8988T (cell line): ENCODE data around the gene MORN1.
"Not testable (repeated sequence)": the region's sequence is repeated elsewhere in the genome, so short reads cannot be mapped to it uniquely, and the experiment has no call there.

Source experiments
- DNase-seq: peaks from one replicate; pipeline ENCODE4 v3.0.0; 2011

The MORN1 gene

DNA sequence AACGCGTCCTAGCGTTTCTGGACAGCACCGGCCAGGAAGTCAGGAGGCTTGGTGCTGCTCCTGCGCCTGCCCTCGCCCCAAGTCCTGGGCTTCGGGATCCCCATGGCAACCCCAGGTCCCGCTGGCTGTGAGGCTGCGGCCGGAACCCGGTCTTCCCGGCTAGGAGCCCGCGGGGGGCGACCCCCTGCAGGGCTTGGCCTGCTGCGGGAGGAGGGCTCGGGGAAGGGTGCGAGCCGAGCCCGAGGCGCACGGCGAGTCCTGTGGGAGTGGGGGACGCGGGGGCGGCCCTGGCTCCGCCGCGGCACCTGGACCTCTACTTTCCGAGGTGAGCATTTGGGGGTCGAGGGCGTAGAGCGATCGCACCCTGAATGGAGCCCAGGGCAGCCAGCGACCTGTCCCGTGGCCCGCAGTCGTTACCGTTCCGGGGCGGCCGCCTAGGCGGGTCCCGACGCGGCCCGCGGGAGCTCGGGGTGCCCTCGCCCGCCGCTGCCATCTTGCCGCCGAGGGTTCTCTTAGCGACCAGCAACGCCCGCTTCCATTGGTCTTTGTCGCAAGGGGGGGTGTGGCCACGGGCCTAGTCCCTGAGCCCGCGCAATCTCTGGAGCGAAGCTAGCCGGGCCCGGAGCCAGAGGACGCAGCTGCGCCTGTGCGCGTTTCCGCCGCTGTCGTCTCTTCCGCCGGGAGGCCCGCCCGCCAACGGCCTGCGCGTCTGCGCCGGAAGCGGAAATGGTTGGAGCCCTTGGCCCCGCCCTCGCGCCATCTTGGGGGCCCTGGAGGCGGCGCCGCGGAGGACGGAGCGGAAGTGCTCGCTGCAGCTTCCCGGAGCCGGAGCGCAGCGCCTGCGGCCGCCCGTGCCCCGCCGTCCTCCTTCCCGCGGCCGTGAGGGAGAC lies at the start of gene MORN1, which contains the start of gene RER1:
Gene MORN1 (minus strand): TSS at position 514 of the 890 bp plus-strand sequence. CDS start 21 bp downstream, at position 493.
Gene RER1 (plus strand): TSS at position 801 of the 890 bp plus-strand sequence. CDS start 3,950 bp downstream, outside the sequence.
- DNase-seq = peak; percentile 94

DNA sequence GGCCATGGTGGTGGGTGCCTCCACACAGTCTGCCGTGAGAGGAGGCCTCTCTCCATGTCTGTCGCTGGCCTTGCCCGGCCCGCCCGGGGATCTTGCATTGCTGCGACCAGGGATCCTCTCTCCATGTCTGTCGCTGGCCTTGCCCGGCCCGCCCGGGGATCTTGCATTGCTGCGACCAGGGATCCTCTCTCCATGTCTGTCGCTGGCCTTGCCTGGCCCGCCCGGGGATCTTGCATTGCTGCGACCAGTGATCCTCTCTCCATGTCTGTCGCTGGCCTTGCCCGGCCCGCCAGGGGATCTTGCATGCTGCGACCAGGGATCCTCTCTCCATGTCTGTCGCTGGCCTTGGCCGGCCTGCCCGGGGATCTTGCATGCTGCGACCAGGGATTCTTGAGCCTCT lies 49.0 kb upstream of the MORN1 start:
- not testable (repeated sequence) for DNase-seq

DNA sequence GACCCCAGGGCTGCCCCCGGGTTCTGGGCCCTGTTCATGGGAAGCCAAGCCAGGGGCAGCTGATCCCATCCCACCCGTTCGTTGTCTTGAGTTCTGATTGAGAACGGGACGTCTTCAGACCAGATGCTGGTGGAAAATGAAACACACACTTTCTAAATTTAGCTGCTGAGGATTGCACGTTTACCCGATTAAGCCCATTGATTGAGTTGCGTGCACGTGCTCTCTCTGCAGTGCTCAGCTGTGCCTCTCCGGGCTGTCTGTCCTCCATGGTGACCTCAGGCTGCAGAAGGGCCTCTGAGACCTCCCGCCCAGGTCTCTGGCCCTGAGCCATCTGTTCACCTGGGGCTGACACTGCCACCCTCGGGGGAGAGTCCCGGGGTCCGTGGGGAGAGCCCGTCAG lies 48.0 kb upstream of the MORN1 start:
- no peak for DNase-seq

DNA sequence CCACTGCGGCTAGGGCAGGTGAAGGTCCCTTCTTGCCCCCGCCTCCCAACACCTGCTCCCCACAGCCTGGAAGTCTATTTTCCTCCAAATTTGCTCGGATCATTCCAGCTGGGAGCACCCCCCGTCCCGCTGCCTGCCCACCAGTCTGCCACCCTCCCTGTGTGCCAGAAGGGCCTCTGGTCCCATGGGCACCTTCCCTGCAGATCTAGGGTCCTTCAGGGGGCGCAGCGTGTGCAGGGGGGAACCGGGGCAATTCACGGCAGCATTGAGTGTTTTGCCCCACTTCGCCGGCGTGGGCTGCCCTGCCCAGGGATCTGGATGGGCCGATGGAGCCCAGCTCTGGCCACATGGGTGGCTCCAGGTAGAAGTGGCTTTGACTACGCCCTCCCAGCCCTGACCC lies 47.3 kb upstream of the MORN1 start:
- no peak for DNase-seq

DNA sequence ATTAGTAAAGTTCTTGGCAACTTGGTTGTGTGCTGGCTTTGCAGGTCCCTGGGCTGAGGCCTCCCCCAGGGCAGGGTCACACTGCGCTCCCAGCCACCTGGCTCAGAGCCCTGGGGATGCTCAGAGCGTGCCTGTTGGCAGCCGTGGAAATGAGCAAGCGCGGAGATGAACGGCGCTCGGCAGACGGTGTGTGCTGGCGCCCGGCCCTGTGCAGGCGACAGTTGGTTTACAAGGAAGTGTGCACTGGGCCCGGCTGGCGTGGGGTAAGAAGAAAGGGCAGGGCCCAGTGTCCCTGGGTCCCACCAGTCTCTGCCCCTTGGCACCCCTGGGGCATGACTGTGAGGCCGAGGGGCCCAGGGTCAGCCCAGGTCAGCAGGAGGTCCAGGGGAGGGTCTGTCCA lies 46.7 kb upstream of the MORN1 start:
- DNase-seq = no peak

DNA sequence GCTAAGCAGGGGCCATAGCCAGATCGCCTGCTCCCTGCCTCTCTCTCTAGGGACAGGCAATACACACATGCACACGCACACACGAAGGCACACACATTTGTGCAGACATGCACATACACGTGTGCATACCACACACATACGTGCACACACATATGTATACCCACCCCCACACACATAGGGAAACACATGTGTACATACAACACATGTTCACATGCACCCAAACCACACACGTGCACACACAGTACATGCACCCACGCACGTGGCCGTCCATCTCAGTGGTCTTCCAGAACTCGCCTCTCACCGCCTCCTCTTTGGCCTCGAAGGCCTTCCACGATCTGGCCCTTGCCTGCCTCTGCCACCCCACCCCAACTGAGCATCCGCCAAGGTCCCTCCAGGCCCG lies 46.3 kb upstream of the MORN1 start:
- no peak for DNase-seq

GRCh38 chr1:2436876-2437275 lies 45.5 kb upstream of the MORN1 start:
- no peak for DNase-seq

GRCh38 chr1:2435746-2436355 lies 44.5 kb upstream of the MORN1 start:
- DNase-seq = no peak

DNA sequence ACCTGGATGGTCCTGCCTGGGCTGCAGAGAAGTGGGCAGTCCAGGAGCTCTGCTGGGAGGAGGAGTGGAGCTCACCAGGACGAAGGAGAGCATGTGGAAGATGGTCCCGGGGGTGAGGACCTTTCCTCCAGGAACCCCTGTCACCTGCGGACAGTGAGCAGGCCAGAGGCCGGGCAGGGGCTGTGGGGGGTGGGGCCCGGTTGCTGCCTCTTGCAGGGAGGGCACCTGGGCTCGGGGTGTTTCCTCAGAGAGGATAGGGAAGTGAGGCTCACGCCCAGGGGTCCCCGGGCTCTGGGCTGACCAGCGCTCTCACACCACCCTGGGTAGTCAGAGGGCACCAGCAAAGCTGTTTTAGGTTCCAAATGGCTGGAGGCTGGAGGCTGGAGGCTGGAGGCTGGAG lies 43.7 kb upstream of the MORN1 start:
- DNase-seq = no peak

DNA sequence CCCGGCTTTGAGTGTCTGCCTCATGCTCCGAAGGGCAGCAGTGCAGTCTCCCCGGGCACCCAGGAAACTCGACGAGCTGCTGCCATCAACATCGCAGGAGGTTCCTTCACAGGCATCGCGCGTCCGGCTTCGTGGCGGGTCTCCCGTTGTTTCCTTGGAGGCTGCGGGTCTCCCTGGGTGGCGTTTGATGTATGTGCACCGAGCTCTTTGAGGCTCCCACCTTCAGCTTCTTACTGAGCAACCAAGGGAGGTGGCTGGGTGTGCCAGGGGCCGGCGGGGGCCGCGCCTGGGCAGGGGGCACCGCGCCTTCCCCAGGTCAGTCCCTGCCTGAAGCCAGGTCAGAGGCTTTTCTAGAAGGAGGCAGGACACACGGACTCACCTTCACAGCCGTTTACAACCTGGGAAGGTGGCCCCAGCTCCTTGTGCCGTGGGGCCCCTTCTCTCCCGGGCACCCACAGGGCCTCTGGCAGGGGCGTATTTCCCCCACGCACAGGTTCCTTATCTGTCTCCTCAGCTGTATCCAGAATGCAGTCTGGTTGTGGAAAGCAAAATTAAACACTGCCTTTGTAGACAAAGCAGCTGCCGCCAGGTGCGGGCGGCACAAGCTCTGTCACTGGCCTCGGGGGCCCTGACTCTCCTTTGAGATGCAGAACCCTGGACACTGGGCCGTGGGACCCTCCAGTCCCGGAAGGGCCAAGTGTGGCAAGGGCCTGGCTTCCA lies 42.7 kb upstream of the MORN1 start:
- DNase-seq = no peak

DNA sequence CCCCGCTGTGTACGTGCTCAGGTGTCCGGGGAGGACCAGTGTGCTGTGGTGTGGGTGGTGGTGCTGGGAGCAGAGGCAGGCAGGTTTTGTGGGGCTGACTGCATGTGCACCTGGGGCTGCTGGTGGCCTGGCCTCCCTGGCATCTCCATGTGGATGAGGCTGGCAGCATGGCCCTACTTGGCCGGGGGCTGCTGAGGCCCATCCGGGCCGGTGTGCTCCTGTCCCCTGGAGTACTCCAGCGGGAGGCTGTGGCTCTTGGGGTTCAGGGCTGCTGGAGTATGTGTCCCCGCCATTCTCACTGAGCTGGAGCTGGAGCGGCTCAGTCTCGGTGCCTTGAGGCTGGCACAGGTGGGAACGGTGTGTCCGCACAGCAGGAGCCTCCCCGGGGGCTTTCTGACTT lies 41.8 kb upstream of the MORN1 start:
- no peak for DNase-seq

DNA sequence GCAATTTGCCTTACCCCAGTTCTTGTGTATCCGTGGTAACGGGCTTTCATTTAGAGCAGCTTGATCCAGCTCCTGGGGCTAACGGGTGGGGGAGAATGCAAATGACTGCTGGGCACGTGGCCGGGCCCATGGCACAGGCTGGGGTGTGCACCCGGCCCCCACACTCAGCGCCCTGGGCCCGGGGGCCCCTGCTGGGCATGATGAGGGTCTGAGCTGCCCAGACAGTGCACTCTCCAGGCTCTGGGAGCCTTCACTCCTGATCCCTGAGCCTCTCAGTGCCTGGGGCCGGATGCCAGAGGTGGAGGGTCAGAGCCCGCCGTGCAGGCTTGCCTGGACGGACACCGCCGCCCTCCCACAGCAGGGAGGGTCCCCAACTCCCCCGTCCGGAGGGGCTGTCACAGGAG lies 41.1 kb upstream of the MORN1 start:
- DNase-seq = no peak

DNA sequence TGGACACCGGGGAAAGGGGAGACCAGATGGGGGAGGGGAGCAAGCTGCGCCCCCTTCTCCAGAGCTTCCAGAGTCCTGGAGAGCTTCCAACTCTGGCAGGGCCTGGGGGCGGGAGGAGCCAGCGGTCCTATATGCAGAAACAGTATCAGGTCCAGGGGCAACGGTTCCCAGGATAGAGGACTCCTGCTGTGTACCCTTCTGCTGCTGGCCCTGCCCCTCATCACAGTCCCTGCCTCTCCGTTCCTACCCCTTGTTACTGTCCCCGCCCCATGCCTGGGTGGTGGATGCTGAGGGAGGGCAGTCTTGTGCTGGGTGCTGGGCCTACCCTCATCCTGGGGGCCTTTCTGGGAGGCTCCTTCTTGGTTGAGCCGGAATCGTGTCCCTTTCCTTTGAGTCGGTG lies 40.2 kb upstream of the MORN1 start:
- DNase-seq = no peak

- no peak for DNase-seq
Observed at GRCh38 chr1:2431103-2431502, 39.7 kb upstream of the MORN1 start.

GRCh38 chr1:2430592-2430973 lies 39.2 kb upstream of the MORN1 start:
- DNase-seq = no peak

DNA sequence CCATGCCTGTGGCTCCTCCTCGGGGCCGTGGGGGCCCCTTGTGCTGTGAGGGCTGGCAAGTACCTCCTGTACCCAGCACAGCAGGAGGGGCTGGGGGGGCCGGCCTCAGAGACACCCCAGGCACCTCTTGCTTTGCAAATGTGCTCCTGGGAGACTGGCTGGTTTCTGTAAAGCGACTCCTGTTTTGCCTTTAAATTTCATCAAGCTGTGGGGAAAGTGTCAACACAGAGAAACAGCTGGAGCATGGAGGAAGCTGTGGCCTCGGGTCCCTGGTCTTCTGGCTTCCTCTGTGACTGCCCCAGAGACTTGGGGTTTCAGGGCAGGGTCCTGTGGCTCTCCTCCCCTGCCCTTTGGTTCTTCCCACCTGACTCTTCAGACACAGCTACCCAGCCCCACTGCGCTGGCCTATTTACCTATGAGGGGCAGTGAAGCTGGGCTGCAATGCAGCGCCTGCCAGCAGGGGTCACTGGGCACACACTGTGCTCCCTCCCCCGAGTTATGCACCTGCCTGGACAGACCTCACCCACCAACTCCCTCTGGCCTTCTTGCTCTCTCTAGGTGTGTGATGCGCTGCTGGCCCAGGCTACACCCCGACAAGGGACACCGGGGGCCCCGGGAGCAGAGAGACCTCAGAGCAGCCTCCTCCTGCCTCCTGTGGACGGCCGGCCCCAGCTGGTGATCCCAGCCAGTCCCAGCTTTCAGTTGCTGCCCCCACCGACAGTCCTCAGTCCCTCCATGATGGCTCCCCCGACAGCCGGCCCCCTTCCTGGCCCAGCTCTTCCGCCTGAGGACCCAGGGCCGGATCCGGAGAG lies 38.6 kb upstream of the MORN1 start:
- peak; percentile 50 for DNase-seq

DNA sequence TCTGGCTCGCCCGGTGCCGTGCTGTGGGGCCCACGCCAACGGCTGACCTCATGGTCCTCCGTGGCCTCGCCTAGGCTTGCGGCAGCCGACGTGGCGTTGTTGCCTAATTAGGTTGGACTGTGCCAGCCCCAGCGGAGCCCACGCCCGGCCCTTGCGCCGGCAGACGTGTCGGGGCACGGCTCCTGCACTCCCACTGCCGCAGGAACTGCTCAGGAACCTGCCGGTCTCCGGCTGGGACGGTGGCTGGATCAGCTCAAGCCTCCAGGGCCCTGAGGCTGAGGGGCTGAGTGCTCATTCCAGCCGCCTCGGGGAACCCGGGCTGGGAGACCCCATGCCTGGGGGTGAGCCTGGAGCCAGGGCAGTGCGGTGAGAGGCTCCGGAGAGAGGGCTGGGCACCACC lies 37.1 kb upstream of the MORN1 start:
- DNase-seq = no peak

DNA sequence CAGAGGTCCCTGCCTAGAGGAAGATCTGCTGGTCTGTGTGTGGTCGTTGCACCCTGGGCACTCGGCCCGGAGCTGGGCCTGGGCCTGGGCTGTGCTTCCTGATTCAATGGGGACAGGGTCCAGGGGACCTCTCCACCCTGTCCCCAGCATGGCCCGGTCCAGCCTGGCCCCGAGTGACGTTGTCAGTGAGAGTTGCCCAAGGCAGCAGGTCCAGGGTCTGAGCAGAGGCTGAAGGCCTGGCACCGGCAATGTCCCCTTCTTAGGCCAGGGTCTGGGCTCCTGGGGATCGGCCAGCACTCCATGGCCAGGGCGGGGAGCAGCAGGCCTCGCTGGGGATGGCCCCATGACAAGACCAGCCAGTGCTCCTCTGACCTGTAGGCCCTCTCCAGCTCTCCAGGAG lies 36.6 kb upstream of the MORN1 start:
- DNase-seq = no peak

- no peak for DNase-seq
Observed at GRCh38 chr1:2427051-2427450, 35.7 kb upstream of the MORN1 start.

- DNase-seq = no peak
Observed at GRCh38 chr1:2426540-2426939, 35.2 kb upstream of the MORN1 start.

DNA sequence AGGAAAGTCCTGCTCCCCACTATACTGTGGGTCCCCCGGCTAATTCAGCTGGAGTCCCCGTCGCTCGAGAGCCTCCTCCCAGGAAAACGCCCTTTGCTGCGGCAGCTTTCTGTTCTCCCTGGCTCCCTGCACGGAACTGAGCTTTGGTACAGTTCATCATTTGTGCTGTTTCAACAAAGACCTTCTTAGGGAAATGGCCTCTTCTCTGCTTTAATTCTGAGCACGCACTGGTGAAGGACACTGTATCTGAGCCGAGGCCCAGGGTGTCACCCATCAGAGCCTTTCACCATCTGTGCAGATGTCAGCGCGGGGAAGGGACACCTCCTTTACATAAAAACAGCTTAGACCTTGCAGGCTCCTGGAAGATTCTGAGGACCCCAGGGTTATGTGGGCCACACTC lies 34.5 kb upstream of the MORN1 start:
- DNase-seq = no peak

DNA sequence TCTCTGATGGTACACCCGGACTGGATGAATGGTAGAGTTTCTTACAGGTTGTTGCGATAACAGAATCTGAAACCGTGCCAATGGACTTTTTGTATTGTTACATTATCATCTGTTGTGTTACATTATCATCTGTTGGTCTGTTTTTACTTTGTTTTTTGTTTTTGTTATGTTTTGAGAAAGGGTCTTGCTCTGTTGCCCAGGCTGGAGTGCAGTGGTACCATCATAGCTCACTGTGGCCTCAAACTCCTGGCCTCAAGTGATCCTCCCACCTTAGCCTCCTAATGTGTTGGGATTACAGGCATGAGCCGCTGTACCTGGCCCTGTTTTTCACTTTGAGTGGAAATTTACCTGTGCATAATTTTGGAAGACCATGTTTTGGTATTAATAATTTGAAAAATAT lies 31.2 kb upstream of the MORN1 start:
- DNase-seq = no peak

- no peak for DNase-seq
Observed at GRCh38 chr1:2419416-2419815, 28.1 kb upstream of the MORN1 start.
